Measurements from ENCODE around the gene OR6C68.

DNA sequence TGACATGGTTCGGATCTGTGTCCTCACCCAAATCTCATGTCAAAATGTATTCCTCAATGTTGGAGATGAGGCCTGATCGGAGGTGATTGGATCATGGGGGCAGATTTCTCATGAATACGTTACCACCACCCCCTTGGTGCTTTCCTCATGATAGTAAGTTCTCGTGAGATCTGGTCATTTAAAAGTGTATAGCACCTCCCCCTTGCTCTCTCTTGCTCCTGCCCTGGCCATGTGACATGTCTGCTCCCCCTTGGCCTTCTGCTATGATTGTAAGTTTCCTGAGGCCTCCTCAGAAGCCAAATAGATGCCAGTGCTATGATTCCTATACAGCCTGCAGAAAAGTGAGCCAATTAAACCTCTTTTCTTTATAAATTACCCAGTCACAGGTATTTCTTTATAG lies 7.1 kb downstream of the OR6C68 start:
- TF ChIP-seq, protein P1, sequence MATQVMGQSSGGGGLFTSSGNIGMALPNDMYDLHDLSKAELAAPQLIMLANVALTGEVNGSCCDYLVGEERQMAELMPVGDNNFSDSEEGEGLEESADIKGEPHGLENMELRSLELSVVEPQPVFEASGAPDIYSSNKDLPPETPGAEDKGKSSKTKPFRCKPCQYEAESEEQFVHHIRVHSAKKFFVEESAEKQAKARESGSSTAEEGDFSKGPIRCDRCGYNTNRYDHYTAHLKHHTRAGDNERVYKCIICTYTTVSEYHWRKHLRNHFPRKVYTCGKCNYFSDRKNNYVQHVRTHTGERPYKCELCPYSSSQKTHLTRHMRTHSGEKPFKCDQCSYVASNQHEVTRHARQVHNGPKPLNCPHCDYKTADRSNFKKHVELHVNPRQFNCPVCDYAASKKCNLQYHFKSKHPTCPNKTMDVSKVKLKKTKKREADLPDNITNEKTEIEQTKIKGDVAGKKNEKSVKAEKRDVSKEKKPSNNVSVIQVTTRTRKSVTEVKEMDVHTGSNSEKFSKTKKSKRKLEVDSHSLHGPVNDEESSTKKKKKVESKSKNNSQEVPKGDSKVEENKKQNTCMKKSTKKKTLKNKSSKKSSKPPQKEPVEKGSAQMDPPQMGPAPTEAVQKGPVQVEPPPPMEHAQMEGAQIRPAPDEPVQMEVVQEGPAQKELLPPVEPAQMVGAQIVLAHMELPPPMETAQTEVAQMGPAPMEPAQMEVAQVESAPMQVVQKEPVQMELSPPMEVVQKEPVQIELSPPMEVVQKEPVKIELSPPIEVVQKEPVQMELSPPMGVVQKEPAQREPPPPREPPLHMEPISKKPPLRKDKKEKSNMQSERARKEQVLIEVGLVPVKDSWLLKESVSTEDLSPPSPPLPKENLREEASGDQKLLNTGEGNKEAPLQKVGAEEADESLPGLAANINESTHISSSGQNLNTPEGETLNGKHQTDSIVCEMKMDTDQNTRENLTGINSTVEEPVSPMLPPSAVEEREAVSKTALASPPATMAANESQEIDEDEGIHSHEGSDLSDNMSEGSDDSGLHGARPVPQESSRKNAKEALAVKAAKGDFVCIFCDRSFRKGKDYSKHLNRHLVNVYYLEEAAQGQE (IDR thresholded peaks at IDR 0.05; ENCODE audit: insufficient read depth in 1 of 2, low read depth in 2 of 2, low read length in 2 of 2), result no peak
- TF ChIP-seq TAF1 (IDR thresholded peaks at IDR 0.05; ENCODE audit: borderline replicate concordance, insufficient read depth, low read length) (no peak), POLR2AphosphoS5 (IDR thresholded peaks at IDR 0.05; ENCODE audit: low read depth, low read length) (no peak), SIN3A (IDR thresholded peaks at IDR 0.05; ENCODE audit: borderline replicate concordance, insufficient read depth, low read length) (no peak)
